K562 (cell line): ENCODE results near the gene SCAF11. TPM values are rescaled to one million over a fixed set of nuclear protein-coding genes. Genes with fewer than 3 reads are reported as not detected.

Experiments
- DMBX1 ChIP-seq: fragments of 250-450 bp; sonication (Bioruptor Pico); IDR thresholded peaks from 2 replicates; pipeline ENCODE4 v1.8.0; 2022; ENCODE audit warnings: inconsistent platforms, mild to moderate bottlenecking, moderate library complexity, borderline replicate concordance
- ELF1 ChIP-seq: fragments of 200-800 bp; sonication (Bioruptor generic); IDR thresholded peaks from 2 replicates; pipeline ENCODE4 v1.6.1; 2016; ENCODE audit warnings: missing genetic modification characterization, missing compliant biosample characterization
- ETS2 ChIP-seq: IDR thresholded peaks from 2 replicates; pipeline ENCODE4 v1.6.1; 2016; ENCODE audit warnings: borderline replicate concordance, missing genetic modification characterization, mild to moderate bottlenecking, moderate library complexity, missing compliant biosample characterization; ENCODE audit not compliant: poor library complexity, severe bottlenecking
- GABPA ChIP-seq: fragments of 200-800 bp; sonication (Bioruptor generic); conservative IDR thresholded peaks from 2 replicates; pipeline ENCODE4 v1.6.1; 2016; ENCODE audit warnings: low read depth, missing genetic modification characterization, missing compliant biosample characterization
- MLLT1 ChIP-seq, 2 experiments: fragments of 450-650 bp; IDR thresholded peaks; 2 replicates each; pipeline ENCODE4 v1.6.1; 2016
- PHB2 ChIP-seq: fragments of 450-650 bp; IDR thresholded peaks from 2 replicates; pipeline ENCODE4 v1.6.1; 2017; ENCODE audit warnings: low read depth
- RB1 ChIP-seq: fragments of 450-650 bp; IDR thresholded peaks from 2 replicates; pipeline ENCODE4 v1.6.1; 2017; ENCODE audit warnings: low read depth, mild to moderate bottlenecking
- TCF7L2 ChIP-seq: fragments of 150-350 bp; IDR thresholded peaks from 2 replicates; pipeline ENCODE4 v1.6.1; 2016; ENCODE audit warnings: low read depth, mild to moderate bottlenecking, low read length, moderate library complexity
- ZNF3 ChIP-seq: fragments of 250-450 bp; sonication (Bioruptor Pico); IDR thresholded peaks from 2 replicates; pipeline ENCODE4 v1.5.0; 2021; ENCODE audit warnings: mild to moderate bottlenecking, moderate library complexity
- ZNF407 ChIP-seq: fragments of 450-650 bp; IDR thresholded peaks from 2 replicates; pipeline ENCODE4 v1.6.1; 2016; ENCODE audit warnings: low read depth
- ZNF655 ChIP-seq: fragments of 250-450 bp; sonication (Bioruptor Pico); IDR thresholded peaks from 2 replicates; pipeline ENCODE4 v1.5.0; 2021
- ZNF696 ChIP-seq: fragments of 250-450 bp; sonication (Bioruptor Pico); conservative IDR thresholded peaks from 2 replicates; pipeline ENCODE4 v1.4.0; 2020; ENCODE audit warnings: mild to moderate bottlenecking, moderate library complexity
- polyA plus RNA-seq, 8 experiments: library from polyadenylated mRNA; depleted of rRNA in 4 of 8; stranded (reverse) in 5 of 8; unstranded in 3 of 8; fragments of >200 nt; fragmentation: Nextera tagmentation in 2 of 8; fragmentation: Illumina TruSeq in 1 of 8; extraction: Ambion mirVana in 2 of 8; extraction: Trizol in 1 of 8; gene quantifications; 2 replicates each; pipeline versions ENCODE4 v1.2.1 to v1.2.3, GENCODE V29; 2011 to 2014; ENCODE audit warnings: inconsistent platforms in 1 of 8, missing spikeins in 1 of 8
- total RNA-seq, 7 experiments: library from RNA; depleted of rRNA in 6 of 7; stranded (reverse); fragments of >200 nt in 6 of 7; fragmentation: Illumina TruSeq in 2 of 7; extraction: Trizol in 2 of 7; gene quantifications; 2 replicates each; pipeline versions ENCODE4 v1.2.1 to v1.2.3, GENCODE V29; 2011 to 2021; ENCODE audit warnings: low replicate concordance in 1 of 7
- TF ChIP-seq, protein P1 (sequence below): fragments of 450-650 bp; IDR thresholded peaks from 2 replicates; pipeline ENCODE4 v1.6.1; 2018; ENCODE audit warnings: mild to moderate bottlenecking, low read depth; ENCODE audit not compliant: partially characterized antibody

Gene SCAF11
- total and polyA plus RNA-seq, 9 of the 15 experiments (the other 6 are each of a cell fraction or from before 2014, with no cell fraction given), result 30.4 to 119 (median 80.0) TPM

- TF ChIP-seq ZNF696 (no peak), RB1 (0 out of 2 replicates have a peak, but pooled peaks have one; percentile 38), ETS2 (tag) (no peak), PHB2 (no peak; the same call in 1 of the 2 replicates), ZNF3 (no peak), ELF1 (tag) (peak; percentile 57; the same call in 1 of the 2 replicates), TCF7L2 (no peak), ZNF655 (no peak), MLLT1 (IDR thresholded peaks at IDR 0.05) (peak in 1 of 2 experiments; percentile 29; a peak in 2 of 4 replicates), GABPA (tag) (peak; percentile 23; the same call in 1 of the 2 replicates), DMBX1 (no peak), ZNF407 (no peak)
- TF ChIP-seq, protein P1, sequence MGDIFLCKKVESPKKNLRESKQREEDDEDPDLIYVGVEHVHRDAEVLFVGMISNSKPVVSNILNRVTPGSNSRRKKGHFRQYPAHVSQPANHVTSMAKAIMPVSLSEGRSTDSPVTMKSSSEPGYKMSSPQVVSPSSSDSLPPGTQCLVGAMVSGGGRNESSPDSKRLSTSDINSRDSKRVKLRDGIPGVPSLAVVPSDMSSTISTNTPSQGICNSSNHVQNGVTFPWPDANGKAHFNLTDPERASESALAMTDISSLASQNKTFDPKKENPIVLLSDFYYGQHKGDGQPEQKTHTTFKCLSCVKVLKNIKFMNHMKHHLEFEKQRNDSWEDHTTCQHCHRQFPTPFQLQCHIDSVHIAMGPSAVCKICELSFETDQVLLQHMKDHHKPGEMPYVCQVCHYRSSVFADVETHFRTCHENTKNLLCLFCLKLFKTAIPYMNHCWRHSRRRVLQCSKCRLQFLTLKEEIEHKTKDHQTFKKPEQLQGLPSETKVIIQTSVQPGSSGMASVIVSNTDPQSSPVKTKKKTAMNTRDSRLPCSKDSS, result no peak
These were observed 480 bp downstream of the SCAF11 start (continued) for GRCh38 chr12:45989721-45990467.
